Loucy (cell line): ENCODE measurements around the gene ZSWIM8.

Experiments used
- H2AFZ ChIP-seq: fragments of 200-600 bp; sonication (generic); 2 replicates; pipeline ENCODE4 v1.6.0; 2016; ENCODE audit warnings: antibody characterized with exemption, mild to moderate bottlenecking, low read length, moderate library complexity
- H3F3A ChIP-seq: fragments of 200-600 bp; 2 replicates; pipeline ENCODE4 v1.6.0; 2016; ENCODE audit warnings: antibody characterized with exemption, low read depth, mild to moderate bottlenecking
- H3K27me3 ChIP-seq: fragments of 200-600 bp; sonication (generic); 2 replicates; pipeline ENCODE4 v1.6.1; 2014; ENCODE audit warnings: low read length, mild to moderate bottlenecking; ENCODE audit not compliant: insufficient read depth, poor library complexity, severe bottlenecking
- H3K36me3 ChIP-seq: fragments of 200-600 bp; sonication (generic); 2 replicates; pipeline ENCODE4 v1.6.1; 2016; ENCODE audit warnings: low read length; ENCODE audit not compliant: insufficient read depth
- H3K4me1 ChIP-seq: fragments of 200-600 bp; sonication (generic); 2 replicates; pipeline ENCODE4 v1.5.1; 2014; ENCODE audit warnings: low read length, mild to moderate bottlenecking; ENCODE audit not compliant: insufficient read depth, poor library complexity, severe bottlenecking
- H3K4me2 ChIP-seq: fragments of 200-600 bp; sonication (generic); 2 replicates; pipeline ENCODE4 v1.6.0; 2014; ENCODE audit warnings: antibody characterized with exemption, low read length, low read depth, mild to moderate bottlenecking; ENCODE audit not compliant: poor library complexity, severe bottlenecking
- H3K4me3 ChIP-seq: fragments of 200-600 bp; sonication (generic); 2 replicates; pipeline ENCODE4 v1.5.1; 2014; ENCODE audit warnings: low read length, mild to moderate bottlenecking, mixed read lengths; ENCODE audit not compliant: poor library complexity, severe bottlenecking
- H3K79me2 ChIP-seq: fragments of 200-600 bp; sonication (generic); 2 replicates; pipeline ENCODE4 v1.6.1; 2014; ENCODE audit warnings: low read length; ENCODE audit not compliant: insufficient read depth
- H3K9ac ChIP-seq: fragments of 200-600 bp; sonication (generic); 2 replicates; pipeline ENCODE4 v1.6.0; 2014; ENCODE audit warnings: mild to moderate bottlenecking, low read depth, low read length, moderate library complexity; ENCODE audit not compliant: poor library complexity, severe bottlenecking
- H3K9me2 ChIP-seq: fragments of 200-600 bp; sonication (generic); replicated peaks from 2 replicates; pipeline ENCODE4 v1.6.1; 2016; ENCODE audit warnings: low read depth, low read length, mixed read lengths
- H3K9me3 ChIP-seq: fragments of 200-600 bp; sonication (generic); 2 replicates; pipeline ENCODE4 v1.6.1; 2014; ENCODE audit warnings: mild to moderate bottlenecking, antibody characterized with exemption, low read length, low read depth; ENCODE audit not compliant: insufficient read depth
- H4K20me1 ChIP-seq: fragments of 200-600 bp; sonication (generic); 2 replicates; pipeline ENCODE4 v1.6.0; 2014; ENCODE audit warnings: antibody characterized with exemption, low read length, mild to moderate bottlenecking; ENCODE audit not compliant: insufficient read depth, poor library complexity, severe bottlenecking
- CTCF ChIP-seq: fragments of 200-600 bp; sonication (generic); conservative IDR thresholded peaks from 2 replicates; pipeline ENCODE4 v1.5.1; 2014; ENCODE audit warnings: mild to moderate bottlenecking, antibody characterized with exemption, low read length
- EZH2phosphoT487 ChIP-seq: fragments of 200-600 bp; IDR thresholded peaks from 2 replicates; pipeline ENCODE4 v1.6.1; 2018; ENCODE audit warnings: antibody characterized with exemption, mild to moderate bottlenecking, moderate library complexity, borderline replicate concordance

Gene ZSWIM8

GRCh38 chr10:73850211-73850610 lies 64.8 kb downstream of the ZSWIM8 start:
- Histone ChIP-seq H3K9me3 (no peaks in the 10 kb centered on the region), H3K4me1 (peaks cover 7% of the 10 kb centered on the region), H3F3A (no peaks in the 10 kb centered on the region; the same call in 1 of the 2 replicates), H3K9me2 (no peaks in the 10 kb centered on the region), H3K9ac (no peak overlapping the region), H3K36me3 (peaks cover 75% of the 10 kb centered on the region), H3K4me2 (no peak overlapping the region), H3K4me3 (no peak overlapping the region), H3K79me2 (peaks cover 35% of the 10 kb centered on the region), H2AFZ (no peak overlapping the region), H4K20me1 (peaks cover 6% of the 10 kb centered on the region), H3K27me3 (no peaks in the 10 kb centered on the region)
- TF ChIP-seq EZH2phosphoT487 (no peak), CTCF (no peak)

GRCh38 chr10:73850863-73851461 lies 65.6 kb downstream of the ZSWIM8 start:
- no peaks in the 10 kb centered on the region for H3K9me2 ChIP-seq
- H3K4me2 ChIP-seq = no peak overlapping the region
- H2AFZ ChIP-seq = no peak overlapping the region
- H3K4me1 ChIP-seq = peaks cover 11% of the 10 kb centered on the region
- TF ChIP-seq CTCF (no peak), EZH2phosphoT487 (no peak)
- H4K20me1 ChIP-seq = peaks cover 11% of the 10 kb centered on the region
- no peaks in the 10 kb centered on the region; the same call in 1 of the 2 replicates for H3F3A ChIP-seq
- H3K4me3 ChIP-seq = no peak overlapping the region
- no peaks in the 10 kb centered on the region for H3K9me3 ChIP-seq
- H3K9ac ChIP-seq = no peak overlapping the region
- H3K36me3 ChIP-seq = peaks cover 72% of the 10 kb centered on the region
- H3K79me2 ChIP-seq = peaks cover 42% of the 10 kb centered on the region
- H3K27me3 ChIP-seq = no peaks in the 10 kb centered on the region
